GM18909 (cell line): ENCODE data around the gene BCKDHA.
"Not testable (repeated sequence)": the region's sequence is repeated elsewhere in the genome, so short reads cannot be mapped to it uniquely, and the experiment has no call there.

Source experiments
- ATAC-seq: cut with Tn5 transposase; IDR thresholded peaks from one replicate; pipeline ENCODE4 v1.9.1; 2021; ENCODE audit warnings: mild to moderate bottlenecking; ENCODE audit not compliant: unreplicated experiment, poor library complexity

The BCKDHA gene

GRCh38 chr19:41441321-41441945 is 43.8 kb downstream of the BCKDHA start:
- no peak for ATAC-seq

GRCh38 chr19:41442473-41443355 is 45.1 kb downstream of the BCKDHA start, which contains the start of gene ERICH4:
ERICH4 (plus strand) TSS chr19:41443156; CDS start chr19:41443170, 14 bp downstream.
- no peak for ATAC-seq

DNA sequence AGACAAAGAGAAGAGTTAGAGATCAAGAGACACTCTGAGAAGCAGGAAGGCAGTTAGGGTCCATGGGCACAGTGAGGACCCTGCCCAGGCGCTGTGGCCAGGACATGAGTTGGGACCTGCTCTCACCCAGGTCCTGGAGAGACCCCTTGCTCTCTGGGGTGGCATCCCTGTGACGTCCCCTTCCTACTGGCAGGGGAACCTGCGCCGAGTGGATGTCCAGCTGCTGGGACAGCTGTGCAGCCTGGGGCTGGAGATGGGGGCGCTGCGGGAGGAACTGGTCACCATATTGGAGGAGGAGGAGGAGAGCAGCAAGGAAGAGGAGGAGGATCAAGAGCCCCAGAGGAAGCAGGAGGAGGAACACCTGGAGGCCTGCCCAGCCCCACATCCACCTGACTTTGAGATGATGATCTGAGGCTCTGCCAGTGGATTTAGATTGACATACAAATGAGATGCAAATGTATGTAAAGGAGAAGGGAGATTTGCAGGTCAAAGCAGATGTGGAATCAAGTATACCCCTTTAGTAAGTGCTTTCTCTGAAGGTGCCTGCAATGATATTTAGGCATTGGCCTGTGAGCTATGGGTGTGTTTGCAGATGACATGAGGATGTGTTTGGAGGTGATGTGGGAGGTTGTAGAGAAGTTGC is 46.3 kb downstream of the BCKDHA start:
- no peak for ATAC-seq

- no peak for ATAC-seq
Measured at GRCh38 chr19:41445575-41445974, 48.0 kb downstream of the BCKDHA start.

DNA sequence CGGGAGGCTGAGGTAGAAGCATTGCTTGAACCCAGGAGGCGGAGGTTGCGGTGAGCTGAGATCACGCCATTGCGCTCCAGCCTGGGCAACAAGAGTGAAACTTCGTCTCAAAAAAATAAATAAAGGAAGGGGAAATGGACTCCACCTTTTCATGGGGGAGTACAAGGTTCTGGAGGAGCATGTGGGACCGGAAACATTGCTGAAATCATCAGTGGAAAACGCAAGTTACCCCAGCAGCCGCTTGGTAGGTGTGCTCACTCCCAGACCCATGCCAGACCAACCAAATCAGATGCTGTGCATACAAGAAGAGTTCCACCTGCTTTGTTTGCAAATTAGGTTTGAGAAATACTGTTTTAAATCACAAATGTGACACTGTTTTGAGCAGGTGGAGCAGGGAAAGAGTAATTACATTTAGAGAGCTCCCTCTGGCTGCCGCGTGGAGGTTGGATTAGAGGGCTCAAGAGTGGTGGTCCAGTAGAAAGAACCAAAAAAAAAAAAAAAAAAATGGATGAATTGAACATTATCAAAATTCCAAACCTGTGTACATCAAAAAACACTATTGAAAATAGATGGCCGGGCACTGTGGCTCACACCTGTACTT is 50.2 kb downstream of the BCKDHA start:
- no peak for ATAC-seq

- ATAC-seq: peak; percentile 52
Measured at GRCh38 chr19:41449079-41449864, 51.7 kb downstream of the BCKDHA start.

DNA sequence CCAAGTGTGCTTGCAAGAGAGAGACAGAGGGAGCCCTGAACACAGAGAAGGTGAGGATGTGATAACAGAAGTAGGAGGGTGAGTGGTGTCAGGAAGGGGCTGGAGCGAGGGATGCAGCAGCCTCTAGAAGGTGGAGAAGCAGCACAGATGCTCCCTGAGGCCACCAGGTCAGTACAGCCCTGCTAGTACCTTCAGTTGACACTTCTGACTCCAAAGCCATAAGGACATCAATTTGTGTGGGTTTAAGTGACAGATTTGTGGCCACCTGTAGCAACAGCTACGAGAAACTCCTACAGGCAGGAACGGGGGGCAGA is 52.2 kb downstream of the BCKDHA start:
- no peak for ATAC-seq

DNA sequence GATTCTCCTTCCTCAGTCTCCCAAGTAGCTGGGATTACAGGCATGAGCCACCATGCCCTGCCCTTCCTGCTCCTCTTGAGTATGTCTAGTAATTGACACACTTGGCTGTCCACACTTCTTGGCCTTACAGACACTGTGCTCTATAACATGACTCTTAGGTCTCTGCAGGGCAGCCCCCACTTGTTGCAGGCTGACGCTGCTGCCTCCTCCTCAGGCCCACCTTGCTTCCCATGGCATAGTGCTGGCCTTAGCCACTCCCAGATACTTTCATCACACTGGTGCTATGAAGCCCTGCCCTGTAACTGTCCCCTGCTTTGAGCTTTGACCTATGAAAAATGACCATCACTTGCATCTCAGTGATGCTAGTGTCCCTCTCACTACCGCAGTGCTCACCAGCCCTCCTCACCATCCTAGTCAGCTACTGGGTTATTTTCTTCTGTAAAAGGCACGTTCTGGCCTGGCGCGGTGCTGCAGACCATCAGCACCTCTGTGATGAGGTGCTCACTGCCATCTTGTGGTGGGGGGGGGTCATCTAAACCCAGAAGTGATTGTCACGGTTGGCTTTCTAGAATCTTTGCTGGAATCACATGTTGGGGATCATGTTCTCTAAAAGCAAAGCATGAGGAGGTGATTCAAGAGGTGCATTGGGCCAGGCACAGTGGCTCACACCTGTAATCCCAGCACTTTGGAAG is 55.1 kb downstream of the BCKDHA start:
- no peak for ATAC-seq

- ATAC-seq: no peak
Measured at GRCh38 chr19:41455936-41456335, 58.3 kb downstream of the BCKDHA start.

GRCh38 chr19:41456342-41456918 is 58.8 kb downstream of the BCKDHA start:
- no peak for ATAC-seq

DNA sequence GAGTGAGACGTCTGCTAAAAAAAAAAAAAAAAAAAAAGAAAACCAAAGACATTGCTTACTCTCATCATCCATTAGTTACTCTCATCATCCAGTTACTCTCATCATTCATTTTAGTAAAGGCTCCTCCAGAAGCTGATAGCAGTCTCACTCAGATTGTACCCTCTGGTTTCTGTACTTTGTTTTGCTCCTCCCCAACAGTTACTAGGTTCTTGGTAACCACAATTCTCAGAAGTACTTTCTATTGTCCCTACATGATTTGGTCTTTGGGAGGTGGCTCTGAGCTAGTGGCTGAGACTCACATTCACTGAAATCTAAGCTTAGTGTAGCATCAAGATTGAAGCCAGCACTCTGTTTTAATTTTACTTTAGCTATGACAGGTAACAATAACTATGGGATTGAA is 59.6 kb downstream of the BCKDHA start:
- ATAC-seq: no peak

GRCh38 chr19:41462497-41462896 is 64.9 kb downstream of the BCKDHA start:
- ATAC-seq: no peak

DNA sequence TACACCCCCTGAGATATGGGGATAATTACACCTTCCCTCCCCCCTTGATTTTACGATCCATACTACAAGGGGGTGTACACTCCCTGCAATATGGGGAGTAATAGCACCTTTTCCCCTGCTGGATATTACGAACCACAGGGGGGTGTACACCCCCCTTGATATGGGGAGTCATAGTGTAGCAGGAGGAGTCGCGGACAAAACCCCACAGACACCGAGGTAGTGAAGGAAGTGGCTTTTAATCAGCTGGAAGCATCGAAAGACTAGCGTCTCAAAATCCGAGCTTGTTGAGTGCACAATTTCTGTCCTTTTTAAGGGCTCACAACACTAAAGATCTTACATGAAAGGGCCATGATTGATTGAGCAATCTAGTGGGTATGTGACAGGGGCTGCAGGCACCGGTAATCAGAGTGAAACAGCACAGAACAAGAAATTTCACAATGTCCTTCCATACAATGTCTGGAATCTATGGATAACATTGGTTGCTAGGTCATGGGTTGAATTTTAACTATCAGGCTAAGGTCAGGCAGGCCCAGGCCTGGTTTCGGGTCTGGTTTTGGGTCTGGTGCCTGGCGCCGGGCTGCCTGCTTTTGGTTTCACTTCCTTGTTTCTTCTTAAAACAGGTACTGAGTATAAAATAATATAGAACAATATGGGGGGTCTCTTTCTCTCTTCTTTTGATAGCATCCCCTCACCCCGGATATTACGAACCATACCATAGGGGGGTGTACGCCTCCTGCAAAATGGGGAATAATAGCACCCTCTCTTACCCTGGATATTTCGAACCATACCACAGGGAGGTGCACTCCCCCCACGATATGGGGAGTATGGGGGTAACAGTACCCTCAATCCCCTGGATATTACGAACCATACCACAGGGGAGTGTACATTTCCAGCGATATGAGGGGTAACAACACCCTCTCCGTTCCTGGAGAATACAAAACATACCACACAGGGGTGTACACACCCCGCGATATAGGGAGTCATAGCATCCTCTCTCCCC is 65.9 kb downstream of the BCKDHA start:
- ATAC-seq: not testable (repeated sequence)
